HEK293 (cell line): ENCODE measurements around the gene MAP4K4.

Experiments used
- CTCF ChIA-PET: fragments of 350-600 bp; formaldehyde crosslinking; extraction: SDS; loops from one replicate; lab custom pipeline; 2021; ENCODE audit warnings: antibody characterized with exemption; lab: Yijun Ruan, JAX
- POLR2A ChIA-PET: fragments of 300-600 bp; formaldehyde crosslinking; extraction: SDS; loops from one replicate; lab custom pipeline; 2020; ENCODE audit warnings: antibody characterized with exemption, inconsistent platforms; lab: Yijun Ruan, JAX
- H3K27ac ChIP-seq: fragments of 200-500 bp; sonication (Bioruptor generic); 2 replicates; pipeline ENCODE4 v1.5.1; 2014; ENCODE audit warnings: low read depth, low read length, control low read depth, inconsistent platforms; ENCODE audit errors: extremely low read depth
- H3K36me3 ChIP-seq, 2 experiments: fragments of 200-500 bp in 1 of 2; sonication (Bioruptor generic) in 1 of 2; 1 replicate in 1 of 2; 2 replicates in 1 of 2; pipeline ENCODE4 v1.5.1; 2014 to 2017; ENCODE audit warnings: inconsistent platforms in 2 of 2, low read length in 2 of 2; ENCODE audit not compliant: control insufficient read depth in 2 of 2, insufficient read depth in 1 of 2
- H3K4me1 ChIP-seq: fragments of 200-500 bp; sonication (Bioruptor generic); 2 replicates; pipeline ENCODE4 v1.5.1; 2014; ENCODE audit warnings: mild to moderate bottlenecking, low read length, inconsistent platforms; ENCODE audit not compliant: control insufficient read depth, insufficient read depth
- H3K4me3 ChIP-seq: 2 replicates; pipeline ENCODE4 v1.5.1; 2011; ENCODE audit warnings: low read depth, mild to moderate bottlenecking, control low read depth, low read length, moderate library complexity
- H3K9me3 ChIP-seq: fragments of 200-500 bp; sonication (Bioruptor generic); 2 replicates; pipeline ENCODE4 v1.5.1; 2014; ENCODE audit warnings: low read depth, low read length, inconsistent platforms; ENCODE audit not compliant: control insufficient read depth, insufficient read depth
- ATF2 ChIP-seq: fragments of 450-650 bp; formaldehyde crosslinking; IDR thresholded peaks from 2 replicates; pipeline ENCODE4 v1.5.1; 2016; ENCODE audit warnings: missing biosample characterization, missing genetic modification characterization, low read depth
- GFI1B ChIP-seq: fragments of 450-650 bp; formaldehyde crosslinking; IDR thresholded peaks from 2 replicates; pipeline ENCODE4 v1.5.1; 2016; ENCODE audit warnings: missing biosample characterization, missing genetic modification characterization
- KLF1 ChIP-seq: fragments of 450-650 bp; formaldehyde crosslinking; IDR thresholded peaks from 2 replicates; pipeline ENCODE4 v1.5.1; 2016; ENCODE audit warnings: missing biosample characterization, missing genetic modification characterization
- PATZ1 ChIP-seq: fragments of 450-650 bp; formaldehyde crosslinking; IDR thresholded peaks from 2 replicates; pipeline ENCODE4 v1.5.1; 2016; ENCODE audit warnings: missing biosample characterization, missing genetic modification characterization
- REPIN1 ChIP-seq: fragments of 450-650 bp; formaldehyde crosslinking; IDR thresholded peaks from 2 replicates; pipeline ENCODE4 v1.5.1; 2017; ENCODE audit warnings: missing biosample characterization, missing genetic modification characterization, low read depth
- ZBTB10 ChIP-seq: fragments of 450-650 bp; formaldehyde crosslinking; IDR thresholded peaks from 2 replicates; pipeline ENCODE4 v1.5.1; 2016; ENCODE audit warnings: missing biosample characterization, missing genetic modification characterization
- ZBTB26 ChIP-seq: fragments of 450-650 bp; formaldehyde crosslinking; optimal IDR thresholded peaks from 2 replicates; pipeline ENCODE3; 2016; ENCODE audit warnings: missing biosample characterization, mild to moderate bottlenecking, missing genetic modification characterization
- ZFP41 ChIP-seq: fragments of 450-650 bp; formaldehyde crosslinking; IDR thresholded peaks from 2 replicates; pipeline ENCODE4 v1.5.1; 2016; ENCODE audit warnings: missing biosample characterization, missing genetic modification characterization, borderline replicate concordance
- ZNF10 ChIP-seq: fragments of 450-650 bp; formaldehyde crosslinking; IDR thresholded peaks from 2 replicates; pipeline ENCODE4 v1.5.1; 2017; ENCODE audit warnings: missing biosample characterization, missing genetic modification characterization
- ZNF19 ChIP-seq: fragments of 450-650 bp; formaldehyde crosslinking; IDR thresholded peaks from 2 replicates; pipeline ENCODE4; 2016; ENCODE audit warnings: missing biosample characterization, missing genetic modification characterization, low read depth
- ZNF223 ChIP-seq: fragments of 450-650 bp; formaldehyde crosslinking; IDR thresholded peaks from 2 replicates; pipeline ENCODE4 v1.5.1; 2016; ENCODE audit warnings: missing biosample characterization, missing genetic modification characterization
- ZNF23 ChIP-seq: fragments of 450-650 bp; formaldehyde crosslinking; IDR thresholded peaks from 2 replicates; pipeline ENCODE4 v1.5.1; 2016; ENCODE audit warnings: missing biosample characterization, missing genetic modification characterization, borderline replicate concordance
- ZNF335 ChIP-seq: fragments of 450-650 bp; formaldehyde crosslinking; conservative IDR thresholded peaks from 2 replicates; pipeline ENCODE4 v1.5.1; 2016; ENCODE audit warnings: missing biosample characterization, missing genetic modification characterization
- ZNF501 ChIP-seq: fragments of 450-650 bp; formaldehyde crosslinking; IDR thresholded peaks from 2 replicates; pipeline ENCODE4 v1.5.1; 2016; ENCODE audit warnings: missing biosample characterization, missing genetic modification characterization
- ZNF514 ChIP-seq: fragments of 450-650 bp; formaldehyde crosslinking; IDR thresholded peaks from 2 replicates; pipeline ENCODE4 v1.5.1; 2016; ENCODE audit warnings: missing biosample characterization, missing genetic modification characterization
- ZNF560 ChIP-seq: fragments of 450-650 bp; formaldehyde crosslinking; IDR thresholded peaks from 2 replicates; pipeline ENCODE4 v1.5.1; 2017; ENCODE audit warnings: missing biosample characterization, missing genetic modification characterization, borderline replicate concordance
- ZNF561 ChIP-seq: fragments of 450-650 bp; IDR thresholded peaks from 2 replicates; pipeline ENCODE4 v1.5.1; 2018; ENCODE audit warnings: missing biosample characterization, missing genetic modification characterization, borderline replicate concordance
- ZNF623 ChIP-seq: fragments of 450-650 bp; formaldehyde crosslinking; IDR thresholded peaks from 2 replicates; pipeline ENCODE4 v1.5.1; 2016; ENCODE audit warnings: missing biosample characterization, missing genetic modification characterization
- ZNF701 ChIP-seq: fragments of 450-650 bp; formaldehyde crosslinking; IDR thresholded peaks from 2 replicates; pipeline ENCODE4 v1.5.1; 2016; ENCODE audit warnings: missing biosample characterization, missing genetic modification characterization
- ZNF707 ChIP-seq: fragments of 450-650 bp; formaldehyde crosslinking; IDR thresholded peaks from 2 replicates; pipeline ENCODE4 v1.5.1; 2016; ENCODE audit warnings: missing biosample characterization, missing genetic modification characterization
- ZNF76 ChIP-seq: fragments of 450-650 bp; formaldehyde crosslinking; IDR thresholded peaks from 2 replicates; pipeline ENCODE4; 2016; ENCODE audit warnings: low read depth, missing biosample characterization, missing genetic modification characterization, borderline replicate concordance
- ZNF791 ChIP-seq: fragments of 450-650 bp; formaldehyde crosslinking; IDR thresholded peaks from 2 replicates; pipeline ENCODE4 v1.5.1; 2016; ENCODE audit warnings: missing biosample characterization, missing genetic modification characterization
- ZSCAN30 ChIP-seq: fragments of 450-650 bp; IDR thresholded peaks from 2 replicates; pipeline ENCODE4 v1.5.1; 2018; ENCODE audit warnings: missing biosample characterization, mild to moderate bottlenecking, missing genetic modification characterization, moderate library complexity

MAP4K4 gene

GRCh38 chr2:101807242-101807641 is 109.7 kb downstream of the MAP4K4 start:
- ChIA-PET CTCF (interaction anchor here (0.7 to 1.5 kb wide), 5 partner anchors 14 to 421 kb away, joined by 3 to 5 read pairs (median 4); no protein-coding TSS in a partner anchor), POLR2A (no interaction called here)
- H3K27ac ChIP-seq = no peak overlapping the region
- H3K4me1 ChIP-seq = peaks cover 11% of the 10 kb centered on the region
- no peaks in the 10 kb centered on the region for H3K36me3 ChIP-seq
- no peak overlapping the region for H3K4me3 ChIP-seq
- no peaks in the 10 kb centered on the region for H3K9me3 ChIP-seq
- TF ChIP-seq ATF2 (tag by site-specific recombination) = peak; percentile 56; the same call in 1 of the 2 replicates
- TF ChIP-seq ZNF76 (tag by site-specific recombination) = no peak

GRCh38 chr2:101808006-101808562 is 110.6 kb downstream of the MAP4K4 start:
- no peaks in the 10 kb centered on the region for H3K36me3 ChIP-seq
- no peak overlapping the region for H3K27ac ChIP-seq
- TF ChIP-seq ZNF19 (tag by site-specific recombination) (no peak), ZNF23 (tag by site-specific recombination) (no peak), ZNF223 (tag by site-specific recombination) (no peak), ZNF335 (no peak), ZSCAN30 (tag by site-specific recombination) (no peak), ZNF707 (tag by site-specific recombination) (no peak), ZBTB10 (no peak), ZNF10 (tag by site-specific recombination) (no peak), ZNF701 (tag by site-specific recombination) (no peak), REPIN1 (tag by site-specific recombination) (no peak), ZNF560 (tag by site-specific recombination) (no peak), ZNF501 (tag by site-specific recombination) (no peak), KLF1 (tag by site-specific recombination) (no peak), ZNF76 (tag by site-specific recombination) (no peak), ZNF514 (tag by site-specific recombination) (no peak), ZNF791 (tag by site-specific recombination) (no peak)
- TF ChIP-seq, all 188 proteins: peak for 0
- H3K9me3 ChIP-seq = no peaks in the 10 kb centered on the region
- ChIA-PET CTCF (interaction anchor here (0.6 kb wide), 1 partner anchor 209 kb away, joined by 4 read pairs; no protein-coding TSS in a partner anchor), POLR2A (no interaction called here)
- H3K4me3 ChIP-seq = no peak overlapping the region
- H3K4me1 ChIP-seq = peaks cover 11% of the 10 kb centered on the region

GRCh38 chr2:101809698-101810097 is 112.2 kb downstream of the MAP4K4 start:
- ChIA-PET CTCF (no interaction called here), POLR2A (no interaction called here)
- Histone ChIP-seq H3K4me1 (peaks cover 11% of the 10 kb centered on the region), H3K27ac (no peak overlapping the region), H3K4me3 (no peak overlapping the region), H3K9me3 (no peaks in the 10 kb centered on the region), H3K36me3 (no peaks in the 10 kb centered on the region)
- no peak for TF ChIP-seq GFI1B (tag by site-specific recombination)
- TF ChIP-seq ZBTB26 (tag by site-specific recombination) = no peak
- TF ChIP-seq ZNF623 (tag by site-specific recombination) = no peak
- no peak for TF ChIP-seq ZNF561 (tag by site-specific recombination)
- no peak for TF ChIP-seq ZFP41 (tag by site-specific recombination)
- no peak for TF ChIP-seq PATZ1 (tag by site-specific recombination)
- no peak for TF ChIP-seq ZNF10 (tag by site-specific recombination)
